GM18519 (cell line): ENCODE data around the gene CLEC2B.
"Not testable (repeated sequence)": the region's sequence is repeated elsewhere in the genome, so short reads cannot be mapped to it uniquely, and the experiment has no call there.

Experiments used
- ATAC-seq: cut with Tn5 transposase; IDR thresholded peaks from one replicate; pipeline ENCODE4 v1.9.1; 2021; ENCODE audit warnings: mild to moderate bottlenecking, moderate library complexity; ENCODE audit not compliant: unreplicated experiment, low FRiP score

CLEC2B gene

GRCh38 chr12:9869307-9870161, at the start of gene CLEC2B:
Gene CLEC2B, minus strand, starts transcription at chr12:9869354.
- ATAC-seq = no peak

- no peak for ATAC-seq
These were observed 42.6 kb upstream of the CLEC2B start for GRCh38 chr12:9911708-9912107.

- no peak for ATAC-seq
These were observed 41.7 kb upstream of the CLEC2B start for GRCh38 chr12:9910716-9911421.

GRCh38 chr12:9909724-9910123, 40.6 kb upstream of the CLEC2B start:
- ATAC-seq = no peak

GRCh38 chr12:9908350-9908749, 39.2 kb upstream of the CLEC2B start:
- ATAC-seq = no peak

GRCh38 chr12:9907769-9908168, 38.6 kb upstream of the CLEC2B start:
- ATAC-seq = no peak

- no peak for ATAC-seq
These were observed 37.7 kb upstream of the CLEC2B start for GRCh38 chr12:9906873-9907272.

GRCh38 chr12:9902539-9903228, 33.5 kb upstream of the CLEC2B start:
- no peak for ATAC-seq

GRCh38 chr12:9900930-9901329, 31.8 kb upstream of the CLEC2B start:
- no peak for ATAC-seq

- no peak for ATAC-seq
These were observed 30.1 kb upstream of the CLEC2B start for GRCh38 chr12:9899209-9899608.

GRCh38 chr12:9897535-9897934, 28.4 kb upstream of the CLEC2B start:
- ATAC-seq = no peak

- ATAC-seq = no peak
These were observed 26.2 kb upstream of the CLEC2B start for GRCh38 chr12:9895215-9895971.

- ATAC-seq = no peak
These were observed 19.6 kb upstream of the CLEC2B start for GRCh38 chr12:9888665-9889273.

GRCh38 chr12:9883175-9883574, 14.0 kb upstream of the CLEC2B start:
- ATAC-seq = no peak

GRCh38 chr12:9881988-9882387, 12.8 kb upstream of the CLEC2B start:
- no peak for ATAC-seq

GRCh38 chr12:9881246-9881645, 12.1 kb upstream of the CLEC2B start, which contains the start of gene KLRF2:
Gene KLRF2, plus strand, starts transcription at chr12:9881489. Its CDS starts 107 bp downstream, at chr12:9881596.
- no peak for ATAC-seq

- ATAC-seq = no peak
These were observed 11.5 kb upstream of the CLEC2B start for GRCh38 chr12:9880532-9881078.

- ATAC-seq = not testable (repeated sequence)
These were observed 7.0 kb upstream of the CLEC2B start for GRCh38 chr12:9876120-9876519.

- no peak for ATAC-seq
These were observed 3.6 kb upstream of the CLEC2B start for GRCh38 chr12:9872742-9873141.

GRCh38 chr12:9872162-9872561, 3.0 kb upstream of the CLEC2B start:
- no peak for ATAC-seq
